ENCODE data around the gene TMEM38B. TPM values are rescaled to one million over a fixed set of nuclear protein-coding genes. Genes with fewer than 3 reads are reported as not detected.

The TMEM38B gene
- total RNA-seq, 1 experiment from 2014 or later: 14.5 TPM

DNA sequence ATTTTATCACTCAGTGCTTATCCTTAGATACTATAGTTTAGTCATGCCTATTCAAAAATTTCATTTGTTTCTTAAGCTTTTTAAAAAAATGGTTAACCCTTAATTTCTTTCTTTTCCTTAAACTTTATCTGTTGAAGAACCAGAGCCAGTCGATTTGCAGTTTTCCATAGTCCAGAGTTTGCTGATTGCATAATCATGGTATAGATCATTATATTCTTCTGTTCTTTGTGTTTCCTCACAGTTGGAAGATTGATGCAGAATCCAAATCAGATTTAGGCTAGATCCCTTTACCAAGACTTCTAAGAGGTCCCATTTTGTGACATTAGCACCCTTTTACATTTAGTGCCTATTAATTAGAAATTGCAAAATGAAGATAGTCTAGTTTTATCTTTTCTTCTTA lies 18.0 kb downstream of the TMEM38B start:
- Histone ChIP-seq H2BK20ac (ENCODE audit: low read depth, low read length, poor library complexity, severe bottlenecking) (no peak overlapping the region), H4K5ac (ENCODE audit: insufficient read length, low read depth, low read length) (no peak overlapping the region), H2AFZ (ENCODE audit: low read length) (no peak overlapping the region), H3K23ac (ENCODE audit: insufficient read length, low read depth, low read length) (no peak overlapping the region), H3K27ac (ENCODE audit: insufficient read length, low read depth, low read length) (no peak overlapping the region), H3K4ac (ENCODE audit: low read depth, low read length) (no peak overlapping the region), H3K4me1 (ENCODE audit: insufficient read depth, low read length) (no peaks in the 10 kb centered on the region), H3K79me1 (ENCODE audit: insufficient read depth, low read depth, low read length, poor library complexity, severe bottlenecking) (no peaks in the 10 kb centered on the region), H4K20me1 (ENCODE audit: control insufficient read depth, insufficient read depth, insufficient read length) (no peaks in the 10 kb centered on the region), H3K9me3 (ENCODE audit: control insufficient read depth, low read depth, low read length) (no peaks in the 10 kb centered on the region), H3K79me2 (ENCODE audit: insufficient read depth, low read length) (no peaks in the 10 kb centered on the region), H3K56ac (ENCODE audit: insufficient read length, low read depth, low read length) (no peak overlapping the region), H2BK12ac (ENCODE audit: insufficient read length, low read depth, low read length) (no peak overlapping the region), H4K91ac (ENCODE audit: insufficient read length, low read depth, low read length) (no peak overlapping the region), H3K4me2 (ENCODE audit: insufficient read depth, insufficient read length, low read length) (no peak overlapping the region), H2AK5ac (ENCODE audit: insufficient read length, low read length) (no peak overlapping the region), H3K14ac (ENCODE audit: insufficient read depth, low read length) (no peak overlapping the region), H3K9ac (ENCODE audit: extremely low read depth, insufficient read length, low read length) (no peak overlapping the region), H3K27me3 (ENCODE audit: insufficient read depth, low read length) (no peaks in the 10 kb centered on the region), H3K18ac (ENCODE audit: insufficient read length, low read depth, low read length) (no peak overlapping the region), H4K8ac (replicated peaks; ENCODE audit: insufficient read length, low read depth, low read length) (no peak overlapping the region), H3T11ph (ENCODE audit: low read length) (no peak overlapping the region), H2BK5ac (ENCODE audit: insufficient read length, low read length) (no peak overlapping the region), H2BK15ac (ENCODE audit: low read depth, low read length) (no peak overlapping the region), H2BK120ac (ENCODE audit: low read depth, low read length, poor library complexity, severe bottlenecking) (no peak overlapping the region), H3K23me2 (ENCODE audit: insufficient read length, low read depth, low read length, poor library complexity, severe bottlenecking) (no peaks in the 10 kb centered on the region)
- Mint-ChIP-seq H3K9me3 (no peaks in the 10 kb centered on the region), H3K36me3 (ENCODE audit: insufficient read depth in 1 of 3, low read depth in 3 of 3) (no peaks in the 10 kb centered on the region; a peak in 1 of 7 replicates), H3K27me3 (ENCODE audit: low read depth) (no peaks in the 10 kb centered on the region), H3K4me1 (peaks cover 4 to 6% of the 10 kb centered on the region in 2 experiments; a peak in 3 of 4 replicates), H3K4me3 (no peak overlapping the region), H3K27ac (no peak overlapping the region)
- DNase-seq: no peak
- TF ChIP-seq, protein P1, sequence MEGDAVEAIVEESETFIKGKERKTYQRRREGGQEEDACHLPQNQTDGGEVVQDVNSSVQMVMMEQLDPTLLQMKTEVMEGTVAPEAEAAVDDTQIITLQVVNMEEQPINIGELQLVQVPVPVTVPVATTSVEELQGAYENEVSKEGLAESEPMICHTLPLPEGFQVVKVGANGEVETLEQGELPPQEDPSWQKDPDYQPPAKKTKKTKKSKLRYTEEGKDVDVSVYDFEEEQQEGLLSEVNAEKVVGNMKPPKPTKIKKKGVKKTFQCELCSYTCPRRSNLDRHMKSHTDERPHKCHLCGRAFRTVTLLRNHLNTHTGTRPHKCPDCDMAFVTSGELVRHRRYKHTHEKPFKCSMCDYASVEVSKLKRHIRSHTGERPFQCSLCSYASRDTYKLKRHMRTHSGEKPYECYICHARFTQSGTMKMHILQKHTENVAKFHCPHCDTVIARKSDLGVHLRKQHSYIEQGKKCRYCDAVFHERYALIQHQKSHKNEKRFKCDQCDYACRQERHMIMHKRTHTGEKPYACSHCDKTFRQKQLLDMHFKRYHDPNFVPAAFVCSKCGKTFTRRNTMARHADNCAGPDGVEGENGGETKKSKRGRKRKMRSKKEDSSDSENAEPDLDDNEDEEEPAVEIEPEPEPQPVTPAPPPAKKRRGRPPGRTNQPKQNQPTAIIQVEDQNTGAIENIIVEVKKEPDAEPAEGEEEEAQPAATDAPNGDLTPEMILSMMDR (conservative IDR thresholded peaks at IDR 0.05): no peak
- no CpG with 5 or more reads among the region's 1 CpG for WGBS (ENCODE audit: extremely low coverage, insufficient read length, low lambda C conversion rate)

Data from H9 (cell line).